Measurements from ENCODE around the gene GIMAP1.

The GIMAP1 gene

DNA sequence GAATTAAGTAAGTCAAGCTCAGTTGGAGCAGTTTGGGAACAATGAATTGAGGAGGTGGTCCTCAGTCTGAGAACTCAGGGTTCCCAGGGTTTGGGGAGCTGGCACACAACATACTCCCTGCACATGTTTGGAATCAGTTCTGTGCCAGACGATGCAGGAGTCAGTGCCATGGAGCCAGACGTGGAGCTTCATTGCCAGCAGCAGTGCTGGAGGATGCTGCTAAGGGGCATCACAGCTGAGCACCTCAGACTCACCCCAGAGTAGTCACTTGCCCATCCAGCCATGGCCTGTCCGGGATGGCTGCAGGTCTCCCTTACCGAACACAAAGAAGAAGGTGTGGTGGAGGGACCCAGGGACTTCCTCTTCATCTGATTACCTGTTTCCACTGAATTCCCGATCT lies 28.7 kb downstream of the GIMAP1 start:
- no peak for DNase-seq (ENCODE audit: low read depth)
- TF ChIP-seq, protein P1, sequence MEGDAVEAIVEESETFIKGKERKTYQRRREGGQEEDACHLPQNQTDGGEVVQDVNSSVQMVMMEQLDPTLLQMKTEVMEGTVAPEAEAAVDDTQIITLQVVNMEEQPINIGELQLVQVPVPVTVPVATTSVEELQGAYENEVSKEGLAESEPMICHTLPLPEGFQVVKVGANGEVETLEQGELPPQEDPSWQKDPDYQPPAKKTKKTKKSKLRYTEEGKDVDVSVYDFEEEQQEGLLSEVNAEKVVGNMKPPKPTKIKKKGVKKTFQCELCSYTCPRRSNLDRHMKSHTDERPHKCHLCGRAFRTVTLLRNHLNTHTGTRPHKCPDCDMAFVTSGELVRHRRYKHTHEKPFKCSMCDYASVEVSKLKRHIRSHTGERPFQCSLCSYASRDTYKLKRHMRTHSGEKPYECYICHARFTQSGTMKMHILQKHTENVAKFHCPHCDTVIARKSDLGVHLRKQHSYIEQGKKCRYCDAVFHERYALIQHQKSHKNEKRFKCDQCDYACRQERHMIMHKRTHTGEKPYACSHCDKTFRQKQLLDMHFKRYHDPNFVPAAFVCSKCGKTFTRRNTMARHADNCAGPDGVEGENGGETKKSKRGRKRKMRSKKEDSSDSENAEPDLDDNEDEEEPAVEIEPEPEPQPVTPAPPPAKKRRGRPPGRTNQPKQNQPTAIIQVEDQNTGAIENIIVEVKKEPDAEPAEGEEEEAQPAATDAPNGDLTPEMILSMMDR (IDR thresholded peaks at IDR 0.05; ENCODE audit: low read depth, low read length, missing control alignments): no peak
- in situ Hi-C loops (cut with HindIII; ENCODE audit: low sequenced_read_pairs): no loop called here
- no peak overlapping the region for H3K4me3 ChIP-seq (ENCODE audit: low read depth, low read length)

DNA sequence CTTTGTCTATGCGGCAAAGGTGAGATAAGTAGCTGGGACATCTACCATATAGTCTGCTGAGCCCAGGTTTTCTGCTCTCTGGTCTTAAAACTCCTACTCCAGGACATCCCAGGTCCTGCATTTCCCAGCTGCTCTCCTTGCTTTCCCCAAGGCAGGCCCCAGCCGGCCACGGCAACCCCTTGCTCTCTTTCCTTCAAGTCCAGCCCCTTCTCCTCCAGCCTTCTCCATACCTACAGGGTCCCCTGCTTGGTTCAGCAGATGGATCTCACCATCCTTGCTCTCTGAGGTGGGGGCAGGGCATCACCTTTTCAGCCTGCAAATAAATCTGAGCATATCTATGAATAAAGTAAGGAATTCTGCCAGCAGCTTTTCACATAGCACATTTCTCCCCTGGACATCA lies 29.5 kb downstream of the GIMAP1 start:
- DNase-seq (ENCODE audit: low read depth): no peak
- no peak overlapping the region for H3K4me3 ChIP-seq (ENCODE audit: low read depth, low read length)
- TF ChIP-seq, protein P1 (IDR thresholded peaks at IDR 0.05; ENCODE audit: low read depth, low read length, missing control alignments): no peak
- in situ Hi-C loops (cut with HindIII; ENCODE audit: low sequenced_read_pairs): no loop called here

DNA sequence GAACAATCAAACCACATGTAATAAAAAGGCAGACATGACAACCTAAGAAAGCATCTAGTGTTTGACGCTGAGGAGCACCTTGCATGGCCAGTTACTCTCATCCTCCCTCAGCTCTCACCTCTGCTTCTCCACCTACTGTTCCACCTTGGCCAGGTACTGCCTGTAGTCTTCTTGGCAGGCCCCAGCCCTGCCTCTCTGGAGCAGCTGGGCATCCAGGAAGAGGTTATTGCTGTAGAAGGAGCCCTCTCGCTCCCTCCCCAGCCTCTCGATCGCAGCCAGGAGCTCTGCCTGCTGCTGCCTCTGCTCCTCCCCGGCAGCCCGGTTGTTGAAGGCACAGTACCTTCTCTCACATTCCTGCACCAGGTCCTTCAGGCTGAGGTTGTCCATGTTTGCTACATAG lies 30.5 kb downstream of the GIMAP1 start:
- TF ChIP-seq, protein P1 (IDR thresholded peaks at IDR 0.05; ENCODE audit: low read depth, low read length, missing control alignments): no peak
- H3K4me3 ChIP-seq (ENCODE audit: low read depth, low read length): no peak overlapping the region
- in situ Hi-C loops (cut with HindIII; ENCODE audit: low sequenced_read_pairs): no loop called here
- DNase-seq (ENCODE audit: low read depth): no peak

DNA sequence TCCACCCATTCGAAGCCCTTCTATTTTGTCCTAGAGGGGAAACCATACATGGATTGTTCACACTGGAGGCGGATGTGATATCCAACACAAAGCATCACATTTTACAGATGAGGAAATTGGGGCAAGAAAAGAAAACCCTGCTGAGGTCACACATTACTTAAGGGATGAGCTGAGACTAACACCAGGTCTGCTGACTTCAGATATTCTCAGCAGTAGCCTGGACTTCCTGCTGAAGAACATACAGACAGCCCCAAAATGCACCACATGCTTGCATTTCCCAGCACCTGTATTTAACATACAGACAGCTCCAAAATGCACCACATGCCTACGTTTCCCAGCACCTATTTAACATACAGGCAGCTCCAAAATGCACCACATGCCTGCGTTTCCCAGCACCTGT lies 32.0 kb downstream of the GIMAP1 start:
- TF ChIP-seq, protein P1 (IDR thresholded peaks at IDR 0.05; ENCODE audit: low read depth, low read length, missing control alignments): no peak
- H3K4me3 ChIP-seq (ENCODE audit: low read depth, low read length): no peak overlapping the region
- no peak for DNase-seq (ENCODE audit: low read depth)
- in situ Hi-C loops (cut with HindIII; ENCODE audit: low sequenced_read_pairs): no loop called here

DNA sequence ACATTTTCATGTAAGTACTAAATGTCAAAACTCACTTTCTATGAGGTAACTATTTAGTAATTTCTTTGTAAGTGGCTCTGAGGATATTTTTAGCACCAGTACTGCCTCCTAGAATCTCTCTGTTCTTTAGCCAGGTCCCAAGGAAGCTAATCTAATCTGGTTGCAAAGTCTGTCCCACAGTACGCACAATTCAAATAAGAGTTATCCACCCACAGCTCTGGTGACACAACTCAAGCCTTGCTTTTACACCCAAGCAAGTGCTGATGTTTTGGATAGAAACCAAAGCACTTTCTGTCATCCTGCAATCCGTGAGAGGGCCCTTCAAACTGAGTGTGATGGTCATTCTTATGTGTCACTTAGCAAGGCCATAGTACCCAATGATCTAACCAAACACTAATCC lies 35.3 kb downstream of the GIMAP1 start:
- no peak for DNase-seq (ENCODE audit: low read depth)
- in situ Hi-C loops (cut with HindIII; ENCODE audit: low sequenced_read_pairs): no loop called here
- TF ChIP-seq, protein P1 (IDR thresholded peaks at IDR 0.05; ENCODE audit: low read depth, low read length, missing control alignments): no peak
- H3K4me3 ChIP-seq (ENCODE audit: low read depth, low read length): no peak overlapping the region

DNA sequence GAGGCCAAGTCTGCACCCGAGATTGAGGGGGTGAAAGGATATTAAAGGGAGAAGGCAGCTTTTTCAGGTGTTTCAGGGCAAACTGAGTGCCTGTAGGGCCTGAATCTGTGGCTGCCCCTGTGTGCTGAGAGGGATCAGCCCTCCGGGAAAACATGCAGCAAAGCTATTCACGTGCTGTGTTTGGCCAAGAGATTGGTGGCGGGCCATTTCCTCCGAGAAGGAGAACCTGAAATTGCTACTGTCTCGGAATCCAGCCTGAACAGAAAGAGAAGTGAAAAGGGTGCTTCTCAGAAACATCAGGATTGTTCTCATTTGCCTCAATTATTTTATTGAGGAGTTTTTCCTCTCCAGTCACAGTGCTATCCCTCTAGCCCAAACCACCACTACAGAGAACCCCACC lies 36.8 kb downstream of the GIMAP1 start:
- in situ Hi-C loops (cut with HindIII; ENCODE audit: low sequenced_read_pairs): no loop called here
- TF ChIP-seq, protein P1 (IDR thresholded peaks at IDR 0.05; ENCODE audit: low read depth, low read length, missing control alignments): no peak
- DNase-seq (ENCODE audit: low read depth): no peak
- no peak overlapping the region for H3K4me3 ChIP-seq (ENCODE audit: low read depth, low read length)
